CD4-positive, alpha-beta T cell (primary cell): ENCODE data around the gene SLC25A13. TPM values are rescaled to one million over a fixed set of nuclear protein-coding genes. Genes with fewer than 3 reads are reported as not detected.

Experiments used
- ATAC-seq: fragments of 200-7000 bp; cut with Tn5 transposase; one replicate; pipeline ENCODE4 v1.10.0; 2022; ENCODE audit warnings: mild to moderate bottlenecking; ENCODE audit not compliant: poor library complexity
- CTCF ChIA-PET: fragments of 350-600 bp; sonication (Branson Sonifier 250); formaldehyde crosslinking; loops from one replicate; lab custom pipeline; 2021; ENCODE audit warnings: antibody characterized with exemption, inconsistent platforms; lab: Charles Lee
- POLR2A ChIA-PET: fragments of 350-600 bp; sonication (Branson Sonifier 250); formaldehyde crosslinking; loops from one replicate; lab custom pipeline; 2021; ENCODE audit warnings: antibody characterized with exemption, inconsistent platforms; lab: Charles Lee
- DNase-seq, 14 experiments: peaks; one replicate each; pipeline ENCODE4 v3.0.0-alpha.2; 2013 to 2020; ENCODE audit warnings: mixed read lengths in 2 of 14
- H3K27ac ChIP-seq, 2 donors: one replicate each; pipeline versions ENCODE4 v1.5.1 to v1.7.0; 2013; ENCODE audit warnings: low read length in 2 of 2, low read depth in 1 of 2, mild to moderate bottlenecking in 1 of 2
- H3K27me3 ChIP-seq, 2 experiments: 1 replicate in 1 of 2; 2 replicates in 1 of 2; pipeline versions ENCODE4 v1.6.1 to v1.7.0; 2013; ENCODE audit warnings: low read length in 2 of 2, control low read depth in 1 of 2, mild to moderate bottlenecking in 1 of 2, moderate library complexity in 1 of 2; ENCODE audit not compliant: insufficient read depth in 2 of 2, control insufficient read depth in 1 of 2
- H3K36me3 ChIP-seq: one replicate; pipeline ENCODE4 v1.6.1; 2013; ENCODE audit warnings: low read length, control low read depth; ENCODE audit not compliant: insufficient read depth
- H3K4me1 ChIP-seq: one replicate; pipeline ENCODE4 v1.6.1; 2013; ENCODE audit warnings: low read length, control low read depth; ENCODE audit not compliant: insufficient read depth
- H3K4me3 ChIP-seq: one replicate; pipeline ENCODE4 v1.5.1; 2013; ENCODE audit warnings: mild to moderate bottlenecking, low read length, moderate library complexity
- H3K9me3 ChIP-seq, 2 experiments: 1 replicate in 1 of 2; 2 replicates in 1 of 2; pipeline versions ENCODE4 v1.6.1 to v1.7.0; 2013; ENCODE audit warnings: low read length in 2 of 2, mild to moderate bottlenecking in 2 of 2, control low read depth in 1 of 2, moderate library complexity in 1 of 2; ENCODE audit not compliant: control insufficient read depth in 1 of 2, insufficient read depth in 1 of 2
- H3K27ac Mint-ChIP-seq: one replicate; pipeline ENCODE4 v1.8.0; 2020; ENCODE audit warnings: mixed read lengths
- H3K27me3 Mint-ChIP-seq: one replicate; pipeline ENCODE4 v1.8.0; 2021; ENCODE audit warnings: mixed read lengths
- H3K36me3 Mint-ChIP-seq: one replicate; pipeline ENCODE4 v1.8.0; 2021; ENCODE audit warnings: low read depth, mixed read lengths
- H3K4me1 Mint-ChIP-seq: one replicate; pipeline ENCODE4 v1.8.0; 2021; ENCODE audit warnings: low read depth, mixed read lengths
- H3K4me3 Mint-ChIP-seq: one replicate; pipeline ENCODE4 v1.8.0; 2020; ENCODE audit warnings: mild to moderate bottlenecking, mixed read lengths
- H3K9me3 Mint-ChIP-seq: one replicate; pipeline ENCODE4 v1.8.0; 2020; ENCODE audit warnings: mixed read lengths
- intact Hi-C, 2 experiments: fragments of 100-400 bp; cut with DNase I in 1 of 2; cut with micrococcal nuclease in 1 of 2; formaldehyde crosslinking; loops; one replicate each; pipeline versions ENCODE4 v1.15.1 to v1.9.0; 2023 to 2025; cut with DNase I, micrococcal nuclease
- total RNA-seq, 174 experiments: library from RNA in 2 of 174; stranded (reverse) in 2 of 174; gene quantifications; one replicate each; pipeline ENCODE4 v1.2.3 and lab custom pipeline; 2021 to 2026
- TF ChIP-seq, protein P1 (sequence below): fragments of 200-600 bp; IDR thresholded peaks from one replicate; pipeline ENCODE4 v1.8.0; 2022; ENCODE audit warnings: antibody characterized with exemption, mild to moderate bottlenecking

SLC25A13 gene
- total RNA-seq, 2 experiments from 2014 or later: 12.7 to 13.5 TPM

DNA sequence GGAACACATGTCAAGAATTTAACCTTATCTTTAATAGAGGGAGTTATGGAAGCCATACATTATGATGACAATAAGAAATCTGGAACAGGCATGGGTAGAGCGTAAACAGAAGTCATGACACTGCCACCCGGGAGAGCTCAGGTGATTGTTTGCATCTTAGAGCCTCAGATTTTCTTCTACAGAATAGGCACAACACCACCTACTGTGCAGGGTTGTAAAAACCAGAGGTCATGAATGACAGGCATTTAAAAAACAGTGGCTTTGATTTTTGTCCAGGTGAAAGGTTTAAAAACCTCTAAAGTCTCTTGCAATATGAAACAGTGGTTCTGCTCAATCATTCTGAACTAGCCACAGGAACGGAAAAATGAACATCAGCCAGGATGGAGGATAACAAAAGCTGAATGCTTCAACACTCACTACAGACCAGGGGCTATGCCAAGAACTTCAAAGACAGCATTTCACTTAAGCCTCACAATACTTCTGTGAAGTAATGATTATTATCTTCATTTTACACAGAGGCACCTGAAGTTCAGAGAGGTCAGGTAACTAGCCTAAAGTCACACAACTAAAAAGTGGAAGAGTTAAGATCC is 123.8 kb downstream of the SLC25A13 start:
- ATAC-seq (no peak), DNase-seq (no peak)
- Histone ChIP-seq H3K27ac (no peak overlapping the region), H3K9me3 (no peaks in the 10 kb centered on the region), H3K36me3 (peaks cover 2% of the 10 kb centered on the region), H3K27me3 (no peaks in the 10 kb centered on the region), H3K4me1 (no peaks in the 10 kb centered on the region), H3K4me3 (no peak overlapping the region)
- Mint-ChIP-seq H3K9me3 (no peaks in the 10 kb centered on the region), H3K27me3 (no peaks in the 10 kb centered on the region), H3K36me3 (peaks cover 13% of the 10 kb centered on the region), H3K27ac (no peak overlapping the region), H3K4me1 (no peaks in the 10 kb centered on the region), H3K4me3 (no peak overlapping the region)
- TF ChIP-seq, protein P1, sequence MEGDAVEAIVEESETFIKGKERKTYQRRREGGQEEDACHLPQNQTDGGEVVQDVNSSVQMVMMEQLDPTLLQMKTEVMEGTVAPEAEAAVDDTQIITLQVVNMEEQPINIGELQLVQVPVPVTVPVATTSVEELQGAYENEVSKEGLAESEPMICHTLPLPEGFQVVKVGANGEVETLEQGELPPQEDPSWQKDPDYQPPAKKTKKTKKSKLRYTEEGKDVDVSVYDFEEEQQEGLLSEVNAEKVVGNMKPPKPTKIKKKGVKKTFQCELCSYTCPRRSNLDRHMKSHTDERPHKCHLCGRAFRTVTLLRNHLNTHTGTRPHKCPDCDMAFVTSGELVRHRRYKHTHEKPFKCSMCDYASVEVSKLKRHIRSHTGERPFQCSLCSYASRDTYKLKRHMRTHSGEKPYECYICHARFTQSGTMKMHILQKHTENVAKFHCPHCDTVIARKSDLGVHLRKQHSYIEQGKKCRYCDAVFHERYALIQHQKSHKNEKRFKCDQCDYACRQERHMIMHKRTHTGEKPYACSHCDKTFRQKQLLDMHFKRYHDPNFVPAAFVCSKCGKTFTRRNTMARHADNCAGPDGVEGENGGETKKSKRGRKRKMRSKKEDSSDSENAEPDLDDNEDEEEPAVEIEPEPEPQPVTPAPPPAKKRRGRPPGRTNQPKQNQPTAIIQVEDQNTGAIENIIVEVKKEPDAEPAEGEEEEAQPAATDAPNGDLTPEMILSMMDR: no peak
- CTCF ChIA-PET: no interaction called here
- intact Hi-C loops: no loop called here
- POLR2A ChIA-PET: interaction anchor here (0.6 to 0.7 kb wide), 2 partner anchors 99 to 1673 kb away, joined by 3 to 4 read pairs; no protein-coding TSS in a partner anchor

- H3K36me3 ChIP-seq: peaks cover 13% of the 10 kb centered on the region
- no peak for DNase-seq
- H3K27ac ChIP-seq: no peak overlapping the region
- ATAC-seq: no peak
- TF ChIP-seq, protein P1: no peak
- Mint-ChIP-seq H3K4me1 (no peaks in the 10 kb centered on the region), H3K4me3 (no peak overlapping the region), H3K27me3 (no peaks in the 10 kb centered on the region), H3K9me3 (no peaks in the 10 kb centered on the region), H3K27ac (no peak overlapping the region), H3K36me3 (peaks cover 27% of the 10 kb centered on the region)
- H3K9me3 ChIP-seq: no peaks in the 10 kb centered on the region
- CTCF ChIA-PET: no interaction called here
- H3K4me3 ChIP-seq: no peak overlapping the region
- H3K27me3 ChIP-seq: no peaks in the 10 kb centered on the region
- intact Hi-C loops: no loop called here
- no peaks in the 10 kb centered on the region for H3K4me1 ChIP-seq
- POLR2A ChIA-PET: no interaction called here
These were observed 125.2 kb downstream of the SLC25A13 start for GRCh38 chr7:96196676-96197075.

DNA sequence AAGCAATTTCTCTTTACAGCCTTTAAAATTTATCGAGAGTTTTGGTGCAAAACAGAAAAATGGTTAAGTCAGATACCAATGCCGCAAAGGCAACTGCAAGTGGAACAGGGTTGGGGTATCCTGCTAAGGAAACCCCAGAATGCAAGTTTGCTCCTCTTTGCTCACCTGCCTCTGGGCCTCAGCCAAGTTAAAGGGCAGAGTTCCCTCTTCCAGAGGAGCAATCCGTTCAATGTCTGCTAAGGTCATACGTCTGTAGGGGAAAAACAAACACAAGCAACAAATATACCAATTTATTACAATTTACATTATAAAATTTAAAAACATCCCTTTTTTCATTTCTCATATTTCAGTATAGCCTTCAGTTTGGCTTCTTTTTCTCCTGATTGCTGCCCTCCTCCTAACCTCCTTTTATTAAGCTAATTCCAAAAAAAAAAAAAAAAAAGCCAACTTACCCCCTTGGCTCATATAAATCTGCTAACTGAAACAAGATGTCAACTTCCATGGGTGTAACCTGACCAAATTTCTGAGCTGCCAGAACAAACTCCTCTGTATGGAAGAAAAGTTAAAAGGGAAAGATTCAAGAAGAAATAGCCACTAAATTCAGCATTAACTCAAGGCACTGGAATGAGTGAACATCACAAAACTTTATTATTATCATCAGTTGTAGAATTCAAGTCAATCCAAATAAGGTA is 132.6 kb downstream of the SLC25A13 start:
- H3K27me3 Mint-ChIP-seq: no peaks in the 10 kb centered on the region
- H3K27me3 ChIP-seq: no peaks in the 10 kb centered on the region
- H3K36me3 ChIP-seq: peaks cover 18% of the 10 kb centered on the region
- CTCF ChIA-PET: no interaction called here
- H3K4me3 ChIP-seq: no peak overlapping the region
- POLR2A ChIA-PET: no interaction called here
- peaks cover 62% of the 10 kb centered on the region for H3K36me3 Mint-ChIP-seq
- no peaks in the 10 kb centered on the region for H3K9me3 ChIP-seq
- H3K4me1 Mint-ChIP-seq: peaks cover 8% of the 10 kb centered on the region
- no peak overlapping the region for H3K27ac ChIP-seq
- no peak overlapping the region for H3K4me3 Mint-ChIP-seq
- ATAC-seq (no peak), DNase-seq (no peak)
- H3K9me3 Mint-ChIP-seq: no peaks in the 10 kb centered on the region
- intact Hi-C loops: loop anchor here in 1 of 2 experiments (10.0 kb wide), 1 partner anchor 836 kb away; the partner anchor contains the start of gene DLX5
- no peaks in the 10 kb centered on the region for H3K4me1 ChIP-seq
- no peak overlapping the region for H3K27ac Mint-ChIP-seq
- TF ChIP-seq, protein P1: no peak
